ENCODE data around the gene IL25.

GRCh38 chr14:23347406-23348296 lies 25.0 kb upstream of the IL25 start:
- TF ChIP-seq, protein P1, sequence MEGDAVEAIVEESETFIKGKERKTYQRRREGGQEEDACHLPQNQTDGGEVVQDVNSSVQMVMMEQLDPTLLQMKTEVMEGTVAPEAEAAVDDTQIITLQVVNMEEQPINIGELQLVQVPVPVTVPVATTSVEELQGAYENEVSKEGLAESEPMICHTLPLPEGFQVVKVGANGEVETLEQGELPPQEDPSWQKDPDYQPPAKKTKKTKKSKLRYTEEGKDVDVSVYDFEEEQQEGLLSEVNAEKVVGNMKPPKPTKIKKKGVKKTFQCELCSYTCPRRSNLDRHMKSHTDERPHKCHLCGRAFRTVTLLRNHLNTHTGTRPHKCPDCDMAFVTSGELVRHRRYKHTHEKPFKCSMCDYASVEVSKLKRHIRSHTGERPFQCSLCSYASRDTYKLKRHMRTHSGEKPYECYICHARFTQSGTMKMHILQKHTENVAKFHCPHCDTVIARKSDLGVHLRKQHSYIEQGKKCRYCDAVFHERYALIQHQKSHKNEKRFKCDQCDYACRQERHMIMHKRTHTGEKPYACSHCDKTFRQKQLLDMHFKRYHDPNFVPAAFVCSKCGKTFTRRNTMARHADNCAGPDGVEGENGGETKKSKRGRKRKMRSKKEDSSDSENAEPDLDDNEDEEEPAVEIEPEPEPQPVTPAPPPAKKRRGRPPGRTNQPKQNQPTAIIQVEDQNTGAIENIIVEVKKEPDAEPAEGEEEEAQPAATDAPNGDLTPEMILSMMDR (IDR thresholded peaks at IDR 0.05), result no peak
- TF ChIP-seq POLR2AphosphoS5 (IDR thresholded peaks at IDR 0.05), result no peak
- no peak for TF ChIP-seq POLR2A (IDR thresholded peaks at IDR 0.05)
